Psoas muscle (tissue), 8 donors: Measurements from ENCODE around the gene TMIGD1. TPM values are rescaled to one million over a fixed set of nuclear protein-coding genes. Genes with fewer than 3 reads are reported as not detected.
"Not testable (repeated sequence)": the region's sequence is repeated elsewhere in the genome, so short reads cannot be mapped to it uniquely, and the experiment has no call there.

Source experiments
- ATAC-seq, 4 donors: fragments of 200-7000 bp; cut with Tn5 transposase; one replicate each; pipeline ENCODE4 v1.9.1; 2020; ENCODE audit warnings: moderate library complexity in 3 of 4, mild to moderate bottlenecking in 2 of 4
- DNase-seq, 2 donors: peaks; one replicate each; pipeline ENCODE4 v3.0.0-alpha.2; 2020
- H3K27ac ChIP-seq: fragments of 200-600 bp; one replicate; pipeline ENCODE4 v1.8.0; 2022
- H3K27me3 ChIP-seq, 3 donors: fragments of 200-600 bp in 1 of 3; one replicate each; pipeline versions ENCODE4 v1.6.1 to v1.8.0; 2013 to 2022; ENCODE audit warnings: low read length in 2 of 3, mild to moderate bottlenecking in 2 of 3, moderate library complexity in 1 of 3; ENCODE audit not compliant: insufficient read depth in 3 of 3
- H3K36me3 ChIP-seq, 2 donors: fragments of 200-600 bp in 1 of 2; one replicate each; pipeline versions ENCODE4 v1.6.1 to v1.8.0; 2013 to 2022; ENCODE audit warnings: low read depth in 1 of 2, mild to moderate bottlenecking in 1 of 2, moderate library complexity in 1 of 2; ENCODE audit not compliant: insufficient read depth in 1 of 2
- H3K4me1 ChIP-seq: fragments of 200-600 bp; one replicate; pipeline ENCODE4 v1.8.0; 2022
- H3K4me3 ChIP-seq: fragments of 200-600 bp; one replicate; pipeline ENCODE4 v1.8.0; 2022; ENCODE audit warnings: mild to moderate bottlenecking
- H3K9me3 ChIP-seq: fragments of 200-600 bp; one replicate; pipeline ENCODE4 v1.8.0; 2022
- WGBS, 3 donors: extraction: QIAGEN DNeasy Blood & Tissue Kit; methylation state at CpG; one replicate each; pipeline versions ENCODE4 v1.1.6 to v1.1.7; 2013; 5-methylcytosine and 5-hydroxymethylcytosine counted together
- intact Hi-C, 2 donors: fragments of 100-400 bp; cut with DNase I; formaldehyde crosslinking; loops; one replicate each; pipeline versions ENCODE4 v1.11.0 to v1.14.2; 2022
- polyA plus RNA-seq, 3 donors: library from polyadenylated mRNA; stranded (reverse); fragments of 200-250 nt; gene quantifications; one replicate each; pipeline ENCODE4 v1.2.3, GENCODE V29; 2013
- total RNA-seq, 4 donors: library from RNA; stranded (reverse); fragmentation: NEBNext Ultra II Directional in 2 of 4; extraction: Animal tissue kit (Norgen Biotek cat#: 25700) in 2 of 4; gene quantifications; one replicate each; pipeline versions ENCODE4 v1.2.1 to v1.2.4, GENCODE V29; 2021 to 2023
- TF ChIP-seq, protein P1 (sequence below): fragments of 200-600 bp; IDR thresholded peaks from one replicate; pipeline ENCODE4 v1.8.0; 2022; ENCODE audit warnings: antibody characterized with exemption
- donor health status: healthy with polysubstance abuse.
- donor health status: DM: no; HTN: no; CAD: no; lungs with moderate emphysema.
- donor health status: Bipolar disorder and iron deficiency.
- donor health status: healthy.
- donor health status: DM: yes; HTN: yes; CAD: no.
- donor health status: DM: no; HTN: no; CAD: no.
- donor health status: DM: no; HTN: no; CAD: no.
- donor health status: DM: yes; HTN: yes; CAD: no.

TMIGD1 gene
- total and polyA plus RNA-seq, 7 donors, result not detected

- DNase-seq, result no peak
- no peak overlapping the region for H3K4me3 ChIP-seq
- no peak for ATAC-seq
- no peaks in the 10 kb centered on the region for H3K4me1 ChIP-seq
- H3K27me3 ChIP-seq, result peaks cover 0 to 3% (median 0%) of the 10 kb centered on the region in 3 donors
- no peak overlapping the region for H3K27ac ChIP-seq
- intact Hi-C loops, result no loop called here
- TF ChIP-seq, protein P1, sequence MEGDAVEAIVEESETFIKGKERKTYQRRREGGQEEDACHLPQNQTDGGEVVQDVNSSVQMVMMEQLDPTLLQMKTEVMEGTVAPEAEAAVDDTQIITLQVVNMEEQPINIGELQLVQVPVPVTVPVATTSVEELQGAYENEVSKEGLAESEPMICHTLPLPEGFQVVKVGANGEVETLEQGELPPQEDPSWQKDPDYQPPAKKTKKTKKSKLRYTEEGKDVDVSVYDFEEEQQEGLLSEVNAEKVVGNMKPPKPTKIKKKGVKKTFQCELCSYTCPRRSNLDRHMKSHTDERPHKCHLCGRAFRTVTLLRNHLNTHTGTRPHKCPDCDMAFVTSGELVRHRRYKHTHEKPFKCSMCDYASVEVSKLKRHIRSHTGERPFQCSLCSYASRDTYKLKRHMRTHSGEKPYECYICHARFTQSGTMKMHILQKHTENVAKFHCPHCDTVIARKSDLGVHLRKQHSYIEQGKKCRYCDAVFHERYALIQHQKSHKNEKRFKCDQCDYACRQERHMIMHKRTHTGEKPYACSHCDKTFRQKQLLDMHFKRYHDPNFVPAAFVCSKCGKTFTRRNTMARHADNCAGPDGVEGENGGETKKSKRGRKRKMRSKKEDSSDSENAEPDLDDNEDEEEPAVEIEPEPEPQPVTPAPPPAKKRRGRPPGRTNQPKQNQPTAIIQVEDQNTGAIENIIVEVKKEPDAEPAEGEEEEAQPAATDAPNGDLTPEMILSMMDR, result no peak
- H3K9me3 ChIP-seq, result no peaks in the 10 kb centered on the region
- no peaks in the 10 kb centered on the region for H3K36me3 ChIP-seq
Observed at GRCh38 chr17:30354701-30355100, 20.8 kb upstream of the TMIGD1 start.

DNA sequence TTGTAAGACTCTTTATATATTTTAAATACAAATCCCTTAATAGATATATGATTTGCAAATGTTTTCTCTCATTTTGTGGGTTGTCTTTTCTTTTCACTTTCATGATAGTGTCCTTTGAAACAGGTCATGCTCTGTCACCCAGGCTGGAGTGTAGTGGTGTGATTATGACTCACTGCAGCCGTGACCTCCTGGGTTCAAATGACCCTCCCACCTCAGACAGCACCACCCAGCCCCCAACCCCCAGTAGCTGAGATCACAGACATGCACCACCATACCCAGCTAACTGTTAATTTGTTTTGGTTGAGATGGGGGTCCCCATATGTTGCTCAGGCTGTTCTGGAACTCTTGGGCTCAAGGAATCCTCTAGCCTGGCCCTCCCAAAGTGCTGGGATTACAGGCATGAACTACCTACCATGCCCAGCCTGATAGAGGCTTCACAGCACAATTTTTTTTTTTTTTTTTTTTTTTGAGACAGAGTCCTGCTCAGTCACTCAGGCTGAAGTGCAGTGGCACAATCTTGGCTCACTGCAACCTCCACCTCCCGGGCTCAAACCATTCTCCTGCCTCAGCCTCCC is 18.5 kb upstream of the TMIGD1 start:
- Histone ChIP-seq H3K9me3 (no peaks in the 10 kb centered on the region), H3K27me3 (peaks cover 0 to 3% (median 0%) of the 10 kb centered on the region in 3 donors), H3K27ac (no peak overlapping the region), H3K4me3 (no peak overlapping the region), H3K36me3 (no peaks in the 10 kb centered on the region), H3K4me1 (no peaks in the 10 kb centered on the region)
- 79 to 86% (median 82%) methylated on average over 2 of the region's 2 CpGs for WGBS, 3 donors
- intact Hi-C loops, result no loop called here
- DNase-seq, result no peak
- no peak for ATAC-seq
- TF ChIP-seq, protein P1, result no peak

DNA sequence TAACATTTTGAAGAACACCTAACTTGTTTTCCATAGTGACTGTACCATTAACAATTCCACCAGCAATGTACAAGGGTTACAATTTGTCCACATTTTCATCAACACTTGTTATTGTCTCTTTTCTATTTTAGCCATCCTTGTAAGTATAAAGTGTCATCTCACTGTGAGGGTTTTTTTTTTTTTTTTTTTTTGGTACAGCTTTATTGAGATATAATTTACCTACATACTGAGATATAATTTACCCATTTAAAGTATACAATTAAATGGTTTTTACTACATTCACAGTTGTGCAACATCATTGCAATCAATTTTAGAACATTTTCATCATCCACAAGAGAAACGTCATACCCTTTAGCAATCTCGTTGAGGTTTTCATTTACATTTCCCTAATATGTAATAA is 17.9 kb upstream of the TMIGD1 start:
- Histone ChIP-seq H3K36me3 (no peaks in the 10 kb centered on the region), H3K27ac (no peak overlapping the region), H3K4me1 (no peaks in the 10 kb centered on the region), H3K9me3 (no peaks in the 10 kb centered on the region), H3K4me3 (no peak overlapping the region), H3K27me3 (peaks cover 0 to 3% (median 0%) of the 10 kb centered on the region in 3 donors)
- DNase-seq (no peak), ATAC-seq (no peak)
- intact Hi-C loops, result no loop called here
- 88 to 96% (median 93%) methylated on average over 2 of the region's 2 CpGs for WGBS, 3 donors
- TF ChIP-seq, protein P1, result no peak

- H3K36me3 ChIP-seq, ATAC-seq, H3K27ac ChIP-seq, H3K9me3 ChIP-seq, intact Hi-C loops, H3K4me1 ChIP-seq, DNase-seq, H3K4me3 ChIP-seq, H3K27me3 ChIP-seq: not testable (repeated sequence)
- 84 to 89% (median 89%) methylated on average over 4 of the region's 4 CpGs for WGBS, 3 donors
Observed at GRCh38 chr17:30351263-30351662, 17.4 kb upstream of the TMIGD1 start.

DNA sequence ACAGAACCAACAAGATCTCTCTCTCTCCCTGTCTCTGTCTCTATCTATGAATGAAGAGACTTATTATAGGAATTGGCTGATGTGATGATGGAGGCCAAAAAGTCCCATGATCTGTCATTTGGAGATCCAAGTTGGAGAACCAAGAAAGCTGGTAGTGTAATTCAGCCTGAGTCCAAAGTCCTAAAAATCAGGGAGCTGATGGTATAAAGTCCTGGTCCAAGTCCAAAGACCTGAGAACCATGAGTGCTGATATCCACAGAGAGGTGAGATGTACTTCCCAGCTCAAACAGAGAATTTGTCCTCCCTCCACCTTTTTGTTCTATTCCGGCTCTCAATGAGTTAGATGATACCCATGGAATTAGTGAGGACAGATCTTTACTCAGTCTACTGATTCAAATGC is 15.4 kb upstream of the TMIGD1 start:
- ATAC-seq (no peak), DNase-seq (no peak)
- WGBS, 3 donors, result 81 to 97% (median 82%) methylated on average over 1 of the region's 1 CpG
- Histone ChIP-seq H3K27me3 (peaks cover 0 to 2% (median 0%) of the 10 kb centered on the region in 3 donors), H3K27ac (no peak overlapping the region), H3K9me3 (no peaks in the 10 kb centered on the region), H3K4me3 (no peak overlapping the region), H3K36me3 (no peaks in the 10 kb centered on the region), H3K4me1 (no peaks in the 10 kb centered on the region)
- TF ChIP-seq, protein P1, result no peak
- intact Hi-C loops, result no loop called here
